SK-N-SH treated with all-trans-retinoic acid at 6 μM for 48 hours (cell line): ENCODE measurements around the gene TSBP1.

Experiments
- ATAC-seq: fragments of 200-7000 bp; cut with Tn5 transposase; 3 replicates; pipeline ENCODE4 v1.9.1; 2020; ENCODE audit warnings: mild to moderate bottlenecking, moderate library complexity
- ARNTL ChIP-seq: fragments of 450-650 bp; formaldehyde crosslinking; IDR thresholded peaks from 2 replicates; pipeline ENCODE4 v1.5.0; 2020; ENCODE audit warnings: low read depth, mild to moderate bottlenecking, moderate library complexity, borderline replicate concordance
- BACH2 ChIP-seq: fragments of 250-450 bp; sonication (Bioruptor Pico); IDR thresholded peaks from 2 replicates; pipeline ENCODE4 v1.9.0; 2021; ENCODE audit warnings: mild to moderate bottlenecking, borderline replicate concordance
- CSDC2 ChIP-seq: fragments of 250-450 bp; sonication (Bioruptor Pico); IDR thresholded peaks from 2 replicates; pipeline ENCODE4 v1.5.0; 2020; ENCODE audit warnings: mild to moderate bottlenecking, moderate library complexity
- CSRNP3 ChIP-seq: fragments of 250-450 bp; sonication (Bioruptor Pico); IDR thresholded peaks from 2 replicates; pipeline ENCODE4 v1.5.1; 2021; ENCODE audit warnings: mild to moderate bottlenecking, moderate library complexity
- ESRRG ChIP-seq: fragments of 250-450 bp; sonication (Bioruptor Pico); IDR thresholded peaks from 2 replicates; pipeline ENCODE4 v1.6.1; 2021; ENCODE audit warnings: mild to moderate bottlenecking
- GLIS3 ChIP-seq: fragments of 250-450 bp; sonication (Bioruptor Pico); IDR thresholded peaks from 2 replicates; pipeline ENCODE4 v1.5.0; 2020; ENCODE audit warnings: mild to moderate bottlenecking, moderate library complexity
- ISL1 ChIP-seq: fragments of 250-450 bp; sonication (Bioruptor Pico); IDR thresholded peaks from 2 replicates; pipeline ENCODE4 v2.1.2; 2022; ENCODE audit warnings: mild to moderate bottlenecking, moderate library complexity
- OSR1 ChIP-seq: fragments of 250-450 bp; sonication (Bioruptor Pico); IDR thresholded peaks from 2 replicates; pipeline ENCODE4 v1.8.0; 2022; ENCODE audit warnings: moderate library complexity, mild to moderate bottlenecking, inconsistent platforms
- PATZ1 ChIP-seq: fragments of 250-450 bp; sonication (Bioruptor Pico); IDR thresholded peaks from 2 replicates; pipeline ENCODE4 v1.8.0; 2020; ENCODE audit warnings: mild to moderate bottlenecking, moderate library complexity, borderline replicate concordance
- POU6F1 ChIP-seq: fragments of 250-450 bp; sonication (Bioruptor Pico); IDR thresholded peaks from 2 replicates; pipeline ENCODE4 v1.8.0; 2021; ENCODE audit warnings: low read depth, mild to moderate bottlenecking, moderate library complexity, borderline replicate concordance
- PPARA ChIP-seq: fragments of 250-450 bp; sonication (Bioruptor Pico); IDR thresholded peaks from 2 replicates; pipeline ENCODE4 v1.5.0; 2020; ENCODE audit warnings: mild to moderate bottlenecking, borderline replicate concordance
- RARB ChIP-seq: fragments of 250-450 bp; sonication (Bioruptor Pico); IDR thresholded peaks from 2 replicates; pipeline ENCODE4 v1.8.0; 2021; ENCODE audit warnings: mild to moderate bottlenecking, moderate library complexity
- SNAI2 ChIP-seq: fragments of 250-450 bp; sonication (Bioruptor Pico); IDR thresholded peaks from 2 replicates; pipeline ENCODE4 v1.5.0; 2020; ENCODE audit warnings: mild to moderate bottlenecking, moderate library complexity
- TCF4 ChIP-seq: fragments of 250-450 bp; sonication (Bioruptor Pico); IDR thresholded peaks from 2 replicates; pipeline ENCODE4 v1.8.0; 2021; ENCODE audit warnings: mild to moderate bottlenecking, moderate library complexity, borderline replicate concordance
- TOX ChIP-seq: fragments of 250-450 bp; sonication (Bioruptor Pico); IDR thresholded peaks from 2 replicates; pipeline ENCODE4 v1.8.0; 2021; ENCODE audit warnings: mild to moderate bottlenecking, moderate library complexity, borderline replicate concordance
- ZC3H10 ChIP-seq: fragments of 250-450 bp; sonication (Bioruptor Pico); IDR thresholded peaks from 2 replicates; pipeline ENCODE4 v1.5.1; 2021; ENCODE audit warnings: mild to moderate bottlenecking, moderate library complexity
- ZFP3 ChIP-seq: fragments of 250-450 bp; sonication (Bioruptor Pico); IDR thresholded peaks from 2 replicates; pipeline ENCODE4 v1.5.0; 2020; ENCODE audit warnings: mild to moderate bottlenecking, moderate library complexity
- ZFP30 ChIP-seq: fragments of 450-650 bp; formaldehyde crosslinking; IDR thresholded peaks from 2 replicates; pipeline ENCODE4 v1.5.0; 2022; ENCODE audit warnings: mild to moderate bottlenecking, moderate library complexity
- ZNF565 ChIP-seq: fragments of 450-650 bp; formaldehyde crosslinking; conservative IDR thresholded peaks from 2 replicates; pipeline ENCODE4 v1.5.0; 2020; ENCODE audit warnings: low read depth, mild to moderate bottlenecking, moderate library complexity
- ZNF70 ChIP-seq: fragments of 450-650 bp; formaldehyde crosslinking; IDR thresholded peaks from 2 replicates; pipeline ENCODE4 v1.5.0; 2020; ENCODE audit warnings: mild to moderate bottlenecking, moderate library complexity
- ZNF8 ChIP-seq: fragments of 450-650 bp; formaldehyde crosslinking; IDR thresholded peaks from 2 replicates; pipeline ENCODE4 v1.5.0; 2020; ENCODE audit warnings: mild to moderate bottlenecking, moderate library complexity
- TF ChIP-seq, protein P1 (sequence below): fragments of 250-450 bp; sonication (Bioruptor Pico); IDR thresholded peaks from 2 replicates; pipeline ENCODE4 v1.5.1; 2020; ENCODE audit warnings: low read depth, mild to moderate bottlenecking, moderate library complexity
- TF ChIP-seq, protein P2 (sequence below): fragments of 250-450 bp; sonication (Bioruptor Pico); IDR thresholded peaks from 2 replicates; pipeline ENCODE4 v1.5.0; 2020; ENCODE audit warnings: mild to moderate bottlenecking, moderate library complexity

The TSBP1 gene

DNA sequence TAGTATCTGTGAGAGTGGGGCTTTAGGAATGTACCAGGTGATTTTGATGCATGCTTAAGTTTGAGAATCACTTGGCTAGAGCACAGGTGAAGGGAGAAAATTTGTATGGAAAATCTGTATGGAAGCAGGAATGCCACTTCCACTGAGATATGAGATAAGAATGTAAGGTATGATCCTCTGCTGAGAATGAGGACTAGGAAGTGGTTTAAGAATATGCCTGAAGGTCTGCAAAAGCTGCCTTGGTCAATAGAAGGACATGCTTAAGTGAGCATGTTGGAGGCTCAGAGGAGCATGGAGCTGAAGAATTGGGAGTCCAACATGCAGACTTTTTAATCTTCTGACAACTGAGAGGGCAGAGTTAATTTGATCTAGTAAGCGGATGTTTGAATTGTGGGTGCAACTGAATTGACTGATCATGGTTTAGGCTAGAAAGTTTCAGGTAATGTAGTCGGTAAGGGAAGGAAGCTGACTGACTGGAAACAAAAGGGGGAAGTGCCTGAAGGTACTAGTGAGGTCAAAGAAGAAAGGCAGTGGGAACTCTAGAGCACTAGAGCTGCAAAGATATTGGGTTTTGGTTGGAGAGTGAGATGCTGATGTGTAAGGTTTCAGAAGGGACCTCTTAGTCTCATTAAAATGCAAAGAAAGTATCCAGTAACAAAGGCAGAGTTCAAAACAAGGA is 119.2 kb downstream of the TSBP1 start:
- TF ChIP-seq, protein P1, sequence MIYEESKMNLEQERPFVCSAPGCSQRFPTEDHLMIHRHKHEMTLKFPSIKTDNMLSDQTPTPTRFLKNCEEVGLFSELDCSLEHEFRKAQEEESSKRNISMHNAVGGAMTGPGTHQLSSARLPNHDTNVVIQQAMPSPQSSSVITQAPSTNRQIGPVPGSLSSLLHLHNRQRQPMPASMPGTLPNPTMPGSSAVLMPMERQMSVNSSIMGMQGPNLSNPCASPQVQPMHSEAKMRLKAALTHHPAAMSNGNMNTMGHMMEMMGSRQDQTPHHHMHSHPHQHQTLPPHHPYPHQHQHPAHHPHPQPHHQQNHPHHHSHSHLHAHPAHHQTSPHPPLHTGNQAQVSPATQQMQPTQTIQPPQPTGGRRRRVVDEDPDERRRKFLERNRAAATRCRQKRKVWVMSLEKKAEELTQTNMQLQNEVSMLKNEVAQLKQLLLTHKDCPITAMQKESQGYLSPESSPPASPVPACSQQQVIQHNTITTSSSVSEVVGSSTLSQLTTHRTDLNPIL = no peak
- no peak for TF ChIP-seq ZFP30 (CRISPR knock-in tag)
- TF ChIP-seq, protein P2, sequence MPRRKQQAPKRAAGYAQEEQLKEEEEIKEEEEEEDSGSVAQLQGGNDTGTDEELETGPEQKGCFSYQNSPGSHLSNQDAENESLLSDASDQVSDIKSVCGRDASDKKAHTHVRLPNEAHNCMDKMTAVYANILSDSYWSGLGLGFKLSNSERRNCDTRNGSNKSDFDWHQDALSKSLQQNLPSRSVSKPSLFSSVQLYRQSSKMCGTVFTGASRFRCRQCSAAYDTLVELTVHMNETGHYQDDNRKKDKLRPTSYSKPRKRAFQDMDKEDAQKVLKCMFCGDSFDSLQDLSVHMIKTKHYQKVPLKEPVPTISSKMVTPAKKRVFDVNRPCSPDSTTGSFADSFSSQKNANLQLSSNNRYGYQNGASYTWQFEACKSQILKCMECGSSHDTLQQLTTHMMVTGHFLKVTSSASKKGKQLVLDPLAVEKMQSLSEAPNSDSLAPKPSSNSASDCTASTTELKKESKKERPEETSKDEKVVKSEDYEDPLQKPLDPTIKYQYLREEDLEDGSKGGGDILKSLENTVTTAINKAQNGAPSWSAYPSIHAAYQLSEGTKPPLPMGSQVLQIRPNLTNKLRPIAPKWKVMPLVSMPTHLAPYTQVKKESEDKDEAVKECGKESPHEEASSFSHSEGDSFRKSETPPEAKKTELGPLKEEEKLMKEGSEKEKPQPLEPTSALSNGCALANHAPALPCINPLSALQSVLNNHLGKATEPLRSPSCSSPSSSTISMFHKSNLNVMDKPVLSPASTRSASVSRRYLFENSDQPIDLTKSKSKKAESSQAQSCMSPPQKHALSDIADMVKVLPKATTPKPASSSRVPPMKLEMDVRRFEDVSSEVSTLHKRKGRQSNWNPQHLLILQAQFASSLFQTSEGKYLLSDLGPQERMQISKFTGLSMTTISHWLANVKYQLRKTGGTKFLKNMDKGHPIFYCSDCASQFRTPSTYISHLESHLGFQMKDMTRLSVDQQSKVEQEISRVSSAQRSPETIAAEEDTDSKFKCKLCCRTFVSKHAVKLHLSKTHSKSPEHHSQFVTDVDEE = no peak
- TF ChIP-seq SNAI2 (CRISPR knock-in tag) = no peak
- no peak for ATAC-seq

DNA sequence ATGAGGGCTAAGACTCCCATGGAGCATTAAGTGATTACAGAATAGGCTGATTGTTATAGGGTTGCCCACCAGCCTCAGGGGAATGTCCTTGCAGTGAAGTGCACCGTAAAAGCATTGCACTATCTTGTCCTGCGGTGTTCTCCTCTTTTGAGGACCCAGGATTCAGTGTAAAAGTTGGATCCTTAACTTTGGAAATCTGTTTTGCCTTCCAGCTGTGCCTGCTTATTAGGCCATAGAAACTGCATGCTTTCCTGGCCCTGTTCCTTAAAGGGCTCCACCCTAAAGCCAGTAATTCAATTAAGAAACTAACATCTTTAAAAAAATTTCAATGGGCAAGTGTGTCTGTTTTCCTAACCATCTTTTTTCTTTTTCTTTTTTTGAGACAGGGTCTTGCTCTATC is 122.4 kb downstream of the TSBP1 start:
- no peak for ATAC-seq
- no peak for TF ChIP-seq TCF4
- no peak for TF ChIP-seq ZNF70 (CRISPR knock-in tag)
- no peak for TF ChIP-seq ZFP3 (CRISPR knock-in tag)
- no peak for TF ChIP-seq OSR1 (CRISPR knock-in tag)
- no peak for TF ChIP-seq ZNF565
- TF ChIP-seq ARNTL (CRISPR knock-in tag) = no peak
- TF ChIP-seq CSDC2 (CRISPR knock-in tag) = no peak
- no peak for TF ChIP-seq GLIS3 (CRISPR knock-in tag)

DNA sequence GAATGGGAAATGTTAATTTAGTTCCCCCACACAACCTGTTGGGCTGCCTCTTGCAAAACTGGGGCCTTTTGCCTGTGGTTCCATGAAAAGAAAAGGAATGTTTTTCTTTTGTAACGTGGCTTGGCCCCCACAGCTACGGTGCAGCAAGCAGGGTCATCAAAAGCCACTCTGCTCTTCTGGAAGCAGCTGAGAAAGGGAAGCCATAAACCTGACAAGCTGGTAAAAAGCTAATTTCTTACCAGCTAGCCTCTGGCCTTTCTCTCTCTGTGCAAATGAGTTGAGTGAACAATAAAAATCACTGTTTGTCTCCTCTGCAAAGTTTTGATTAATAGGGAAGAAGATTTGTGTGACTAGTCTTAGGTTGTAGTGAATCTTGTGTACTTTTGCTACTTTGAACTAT is 124.3 kb downstream of the TSBP1 start:
- ATAC-seq = no peak
- TF ChIP-seq CSDC2 (CRISPR knock-in tag) (no peak), ZC3H10 (no peak), ESRRG (no peak), OSR1 (CRISPR knock-in tag) (no peak), SNAI2 (CRISPR knock-in tag) (no peak), PATZ1 (CRISPR knock-in tag) (no peak), ZNF8 (CRISPR knock-in tag) (no peak), RARB (CRISPR knock-in tag) (no peak), TCF4 (no peak), GLIS3 (CRISPR knock-in tag) (no peak), TOX (CRISPR knock-in tag) (no peak)

DNA sequence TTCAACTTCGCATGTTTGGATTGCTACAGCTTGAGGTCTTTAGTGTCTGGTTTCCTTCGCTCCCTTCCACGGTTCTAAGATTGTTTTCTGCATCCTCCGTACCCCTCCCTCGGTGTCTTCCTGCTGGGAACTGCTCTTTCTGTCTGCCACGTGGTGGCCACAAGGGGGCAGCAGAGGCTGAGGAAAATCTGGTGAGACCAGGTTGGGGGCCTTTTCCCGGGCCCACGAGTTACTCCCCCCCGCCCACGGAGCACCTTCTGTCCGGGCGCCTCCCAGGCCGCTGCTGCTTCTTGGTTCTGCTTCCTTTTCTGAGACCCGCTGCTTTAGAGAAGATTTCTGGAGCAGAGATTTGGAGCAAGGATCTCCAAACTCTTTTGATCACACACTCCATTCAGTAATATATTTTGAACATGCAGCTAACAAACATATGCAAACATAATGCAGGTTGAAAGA is 126.7 kb downstream of the TSBP1 start:
- TF ChIP-seq BACH2 (CRISPR knock-in tag) = no peak
- TF ChIP-seq PATZ1 (CRISPR knock-in tag) = peak; percentile 38; the same call in 1 of the 2 replicates
- ATAC-seq = peak; percentile 93

GRCh38 chr6:32244270-32244669 is 127.4 kb downstream of the TSBP1 start:
- peak; percentile 21 for ATAC-seq
- no peak for TF ChIP-seq BACH2 (CRISPR knock-in tag)
- TF ChIP-seq CSDC2 (CRISPR knock-in tag) = no peak
- TF ChIP-seq ESRRG = no peak
- no peak for TF ChIP-seq ISL1 (CRISPR knock-in tag)
- TF ChIP-seq POU6F1 (CRISPR knock-in tag) = no peak
- TF ChIP-seq PPARA (CRISPR knock-in tag) = no peak
- TF ChIP-seq ZC3H10 = no peak
- TF ChIP-seq RARB (CRISPR knock-in tag) = no peak
- TF ChIP-seq TOX (CRISPR knock-in tag) = no peak
- no peak for TF ChIP-seq CSRNP3 (CRISPR knock-in tag)
- no peak for TF ChIP-seq ZNF70 (CRISPR knock-in tag)
- no peak for TF ChIP-seq OSR1 (CRISPR knock-in tag)
- TF ChIP-seq ARNTL (CRISPR knock-in tag) = no peak
- TF ChIP-seq ZFP3 (CRISPR knock-in tag) = no peak
